ENCODE results near the gene RBP4.

DNA sequence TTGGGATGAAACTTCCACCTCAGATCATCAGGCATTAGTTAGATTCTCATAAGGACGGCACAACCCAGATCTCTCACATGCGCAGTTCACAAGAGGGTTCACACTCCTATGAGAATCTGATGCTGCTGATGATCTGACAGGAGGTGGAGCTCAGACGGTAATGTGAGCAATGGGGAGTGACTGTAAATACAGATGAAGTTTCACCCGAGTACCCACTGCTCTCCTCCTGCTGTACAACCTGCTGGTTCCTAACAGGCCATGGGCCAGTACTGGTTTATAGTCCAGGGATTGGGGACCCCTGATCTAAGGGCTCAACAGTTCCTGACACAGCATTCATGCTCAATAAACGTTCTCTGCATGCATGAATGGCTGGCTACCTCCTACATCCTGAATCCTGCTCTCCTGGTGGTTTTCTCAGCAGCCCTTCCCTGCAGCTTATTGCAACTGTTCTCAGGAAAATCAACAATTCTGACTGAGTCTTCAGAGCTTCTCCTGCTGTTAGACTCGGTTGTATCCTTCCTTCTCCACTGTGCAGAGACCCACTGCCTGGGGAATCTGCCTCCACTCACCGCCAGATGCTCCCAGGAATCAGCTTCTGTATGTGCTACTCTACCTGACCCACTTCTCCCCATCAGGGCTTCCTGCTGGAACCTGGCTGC is 28.7 kb upstream of the RBP4 start:
- TF ChIP-seq, protein P1, sequence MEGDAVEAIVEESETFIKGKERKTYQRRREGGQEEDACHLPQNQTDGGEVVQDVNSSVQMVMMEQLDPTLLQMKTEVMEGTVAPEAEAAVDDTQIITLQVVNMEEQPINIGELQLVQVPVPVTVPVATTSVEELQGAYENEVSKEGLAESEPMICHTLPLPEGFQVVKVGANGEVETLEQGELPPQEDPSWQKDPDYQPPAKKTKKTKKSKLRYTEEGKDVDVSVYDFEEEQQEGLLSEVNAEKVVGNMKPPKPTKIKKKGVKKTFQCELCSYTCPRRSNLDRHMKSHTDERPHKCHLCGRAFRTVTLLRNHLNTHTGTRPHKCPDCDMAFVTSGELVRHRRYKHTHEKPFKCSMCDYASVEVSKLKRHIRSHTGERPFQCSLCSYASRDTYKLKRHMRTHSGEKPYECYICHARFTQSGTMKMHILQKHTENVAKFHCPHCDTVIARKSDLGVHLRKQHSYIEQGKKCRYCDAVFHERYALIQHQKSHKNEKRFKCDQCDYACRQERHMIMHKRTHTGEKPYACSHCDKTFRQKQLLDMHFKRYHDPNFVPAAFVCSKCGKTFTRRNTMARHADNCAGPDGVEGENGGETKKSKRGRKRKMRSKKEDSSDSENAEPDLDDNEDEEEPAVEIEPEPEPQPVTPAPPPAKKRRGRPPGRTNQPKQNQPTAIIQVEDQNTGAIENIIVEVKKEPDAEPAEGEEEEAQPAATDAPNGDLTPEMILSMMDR (IDR thresholded peaks at IDR 0.05), result no peak
- TF ChIP-seq POLR2A (IDR thresholded peaks at IDR 0.05), result no peak

All from adrenal gland (tissue), 5 donors.